Coronary artery (tissue), 2 donors: ENCODE measurements around the gene PI16.

Experiments
- DNase-seq: peaks from one replicate; pipeline ENCODE4 v3.0.0-alpha.2; 2017; ENCODE audit warnings: low spot score
- H3K27ac ChIP-seq, 2 donors: fragments of 200-600 bp; sonication (generic); one replicate each; pipeline ENCODE4 v1.5.1; 2016 to 2019
- H3K4me3 ChIP-seq: fragments of 200-600 bp; sonication (generic); 2 replicates; pipeline ENCODE4 v1.5.1; 2016; ENCODE audit warnings: mild to moderate bottlenecking, moderate library complexity
- TF ChIP-seq, protein P1 (sequence below): fragments of 200-600 bp; sonication (generic); IDR thresholded peaks from one replicate; pipeline ENCODE4 v1.5.1; 2019; ENCODE audit warnings: antibody characterized with exemption

Gene PI16

DNA sequence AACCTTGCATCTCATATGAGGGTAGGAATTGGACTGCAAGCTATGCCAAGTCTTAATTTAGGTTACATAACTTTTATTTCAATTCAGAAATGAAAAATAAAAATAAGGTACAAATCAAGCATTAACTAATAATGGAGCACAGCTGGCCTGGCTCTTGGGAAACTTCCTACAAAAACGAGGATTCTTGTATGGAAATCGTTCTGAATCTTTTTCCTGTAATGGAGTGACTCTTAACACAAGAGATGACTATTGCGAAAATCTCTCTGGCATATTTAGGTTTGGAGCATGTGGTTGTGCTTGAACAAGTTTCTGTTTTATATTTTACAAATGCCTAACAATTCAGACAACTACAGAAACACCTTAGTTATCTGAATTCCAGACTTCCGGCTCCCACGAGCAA, 34.0 kb upstream of the PI16 start:
- H3K4me3 ChIP-seq = no peak overlapping the region
- TF ChIP-seq, protein P1, sequence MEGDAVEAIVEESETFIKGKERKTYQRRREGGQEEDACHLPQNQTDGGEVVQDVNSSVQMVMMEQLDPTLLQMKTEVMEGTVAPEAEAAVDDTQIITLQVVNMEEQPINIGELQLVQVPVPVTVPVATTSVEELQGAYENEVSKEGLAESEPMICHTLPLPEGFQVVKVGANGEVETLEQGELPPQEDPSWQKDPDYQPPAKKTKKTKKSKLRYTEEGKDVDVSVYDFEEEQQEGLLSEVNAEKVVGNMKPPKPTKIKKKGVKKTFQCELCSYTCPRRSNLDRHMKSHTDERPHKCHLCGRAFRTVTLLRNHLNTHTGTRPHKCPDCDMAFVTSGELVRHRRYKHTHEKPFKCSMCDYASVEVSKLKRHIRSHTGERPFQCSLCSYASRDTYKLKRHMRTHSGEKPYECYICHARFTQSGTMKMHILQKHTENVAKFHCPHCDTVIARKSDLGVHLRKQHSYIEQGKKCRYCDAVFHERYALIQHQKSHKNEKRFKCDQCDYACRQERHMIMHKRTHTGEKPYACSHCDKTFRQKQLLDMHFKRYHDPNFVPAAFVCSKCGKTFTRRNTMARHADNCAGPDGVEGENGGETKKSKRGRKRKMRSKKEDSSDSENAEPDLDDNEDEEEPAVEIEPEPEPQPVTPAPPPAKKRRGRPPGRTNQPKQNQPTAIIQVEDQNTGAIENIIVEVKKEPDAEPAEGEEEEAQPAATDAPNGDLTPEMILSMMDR = no peak
- no peak for DNase-seq
- H3K27ac ChIP-seq = no peak overlapping the region

DNA sequence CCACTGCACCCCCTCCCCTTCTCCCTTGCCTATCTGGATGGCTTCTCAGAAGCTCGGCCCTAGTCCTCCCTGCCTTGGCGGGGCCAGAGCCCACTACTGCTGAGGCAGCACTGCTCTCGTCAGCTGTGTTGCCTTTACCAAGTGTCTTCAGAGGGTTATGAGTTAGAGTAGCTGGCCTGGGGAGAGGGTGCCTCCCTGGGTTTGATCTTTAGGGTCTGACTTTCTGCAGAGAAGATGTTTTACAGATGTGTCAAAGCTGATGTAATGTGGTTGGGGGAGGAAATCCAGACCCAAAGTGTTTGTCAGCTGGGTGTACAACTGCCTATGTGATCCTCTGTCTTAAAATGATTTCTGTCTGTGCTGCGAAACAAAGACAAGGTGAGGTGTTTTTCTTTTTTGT, 30.4 kb upstream of the PI16 start:
- TF ChIP-seq, protein P1 = no peak
- no peak overlapping the region for H3K27ac ChIP-seq
- no peak overlapping the region for H3K4me3 ChIP-seq
- no peak for DNase-seq

DNA sequence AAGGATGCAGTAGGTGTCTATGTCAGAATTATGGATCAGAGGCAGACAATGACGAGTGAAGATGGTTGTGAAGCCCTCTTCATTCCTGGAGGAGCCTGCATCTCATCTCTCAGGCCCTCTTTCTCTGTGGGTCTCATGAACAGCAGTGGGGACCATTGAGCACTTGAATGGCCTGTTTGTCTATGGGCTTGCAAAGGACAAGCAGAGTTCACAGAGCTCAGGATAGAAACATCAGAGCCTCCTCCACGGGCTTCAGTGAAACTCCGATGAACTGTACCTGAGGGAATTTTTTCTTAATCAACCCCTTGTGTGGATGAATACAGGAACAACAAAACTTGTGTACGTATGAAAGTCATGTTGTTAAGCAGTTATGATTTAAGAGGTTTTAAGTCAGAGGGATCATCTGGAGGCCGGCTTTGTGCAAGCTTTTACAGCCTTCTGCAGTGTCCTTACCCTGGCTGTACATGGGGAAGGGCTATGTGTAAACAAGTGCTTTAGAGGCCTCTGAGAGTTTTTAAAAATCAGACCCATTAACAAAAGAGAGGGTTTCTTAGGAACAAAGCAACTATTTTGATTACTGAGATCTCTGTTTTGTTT, 29.7 kb upstream of the PI16 start:
- no peak for DNase-seq
- no peak overlapping the region for H3K4me3 ChIP-seq
- H3K27ac ChIP-seq = no peak overlapping the region
- TF ChIP-seq, protein P1 = no peak

DNA sequence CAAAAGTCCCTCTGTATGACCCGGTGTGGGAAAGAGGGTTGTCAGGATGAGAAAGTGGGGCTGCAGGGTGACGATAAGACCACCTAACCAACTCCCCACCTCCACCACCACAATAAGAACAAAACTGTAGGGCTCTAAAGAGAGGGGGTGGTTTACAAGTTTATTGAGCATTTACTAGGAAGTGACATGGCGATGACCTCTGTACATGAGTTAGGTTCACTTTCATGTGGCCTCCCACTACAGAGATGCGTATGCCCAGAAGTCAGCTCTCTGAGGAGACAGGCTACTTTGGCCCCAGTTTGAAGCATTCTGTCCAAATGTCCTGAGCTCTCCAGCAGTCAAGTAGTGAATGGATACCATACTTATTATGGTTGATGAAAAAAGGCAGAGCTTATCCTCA, 28.7 kb upstream of the PI16 start:
- DNase-seq = no peak
- H3K27ac ChIP-seq = no peak overlapping the region

DNA sequence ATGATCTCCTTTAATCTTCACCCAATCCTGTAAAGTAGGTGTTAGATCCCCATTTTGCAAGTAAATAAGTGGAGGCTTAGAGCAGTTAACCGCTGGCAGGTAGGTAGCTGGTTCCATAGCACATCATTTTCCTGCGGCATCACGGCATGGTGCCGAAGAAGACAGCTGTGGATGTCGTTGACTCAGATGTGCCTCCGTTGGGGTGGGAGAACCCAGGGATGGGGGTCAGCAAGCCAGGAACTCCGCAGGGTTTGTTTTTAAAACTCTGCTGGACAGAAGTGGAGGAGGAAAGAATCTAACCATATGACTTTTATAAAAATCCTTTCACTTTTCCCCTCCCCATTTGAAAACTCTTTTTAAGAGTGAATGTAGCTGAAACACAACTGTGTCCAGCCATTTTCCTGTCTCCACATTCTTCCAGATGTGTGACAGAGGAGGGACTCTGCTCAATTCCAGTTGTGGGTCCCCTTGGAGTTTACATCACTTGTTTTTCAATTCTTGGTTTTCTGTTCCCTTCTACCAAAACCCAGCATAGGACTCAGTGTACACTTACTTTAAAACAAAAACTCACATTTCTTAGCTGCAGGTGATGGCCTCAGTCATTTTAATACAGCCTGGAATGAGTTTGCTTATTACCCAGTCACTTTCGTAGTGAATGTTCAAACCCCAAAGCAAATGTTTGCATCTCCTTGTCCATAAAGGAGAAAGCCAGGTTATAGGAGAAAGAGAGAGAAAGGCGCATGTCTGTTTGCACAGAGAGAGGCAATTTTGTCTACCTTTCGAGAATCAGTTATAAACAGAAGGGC, 27.6 kb upstream of the PI16 start:
- peak overlapping the region in 1 of 2 donors; percentile 3 for H3K27ac ChIP-seq
- TF ChIP-seq, protein P1 = no peak
- H3K4me3 ChIP-seq = no peak overlapping the region
- DNase-seq = no peak

More for the DNA sequence above, 28.7 kb upstream of the PI16 start:
- no peak overlapping the region for H3K4me3 ChIP-seq
- TF ChIP-seq, protein P1 = no peak

DNA sequence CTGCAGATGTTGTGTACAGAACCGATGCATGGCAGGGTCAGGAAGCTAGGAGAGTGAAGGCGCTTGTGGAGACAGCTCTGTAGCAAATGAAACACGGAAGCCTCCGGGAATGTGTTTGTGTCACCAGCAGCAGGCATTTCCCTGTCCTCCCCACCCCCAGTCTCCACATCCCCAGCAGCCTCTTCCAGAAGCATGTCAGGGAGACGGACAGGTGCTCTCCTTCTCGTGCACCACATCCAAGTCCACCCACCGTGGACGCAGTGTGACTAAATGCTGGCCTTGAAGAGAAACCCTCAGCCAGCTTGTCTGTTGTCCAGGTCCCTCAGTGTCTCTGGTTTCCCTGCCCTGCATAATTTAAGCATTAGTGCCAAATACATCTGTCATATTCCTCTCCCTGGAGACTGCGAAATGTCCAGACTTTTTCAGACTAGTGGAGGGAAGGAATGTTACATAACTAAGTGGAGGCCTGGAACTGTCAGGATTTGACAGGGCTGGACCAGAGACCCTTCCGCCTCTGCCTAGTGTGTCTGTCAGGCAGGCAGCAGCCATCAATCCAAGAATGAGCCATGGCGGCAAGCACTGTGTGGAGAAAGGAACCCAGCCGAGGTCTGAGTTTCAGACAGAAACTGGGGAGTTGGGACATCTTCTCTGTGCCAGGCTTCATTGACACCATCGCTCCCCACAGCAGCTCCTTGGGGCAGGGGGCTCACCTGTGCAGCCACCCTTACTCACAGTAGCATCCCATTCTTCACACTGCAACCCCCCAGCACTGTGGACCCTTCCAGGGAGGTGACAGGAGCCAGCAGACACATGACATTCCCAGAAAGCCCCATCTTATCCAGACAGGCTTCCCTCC, 26.6 kb upstream of the PI16 start:
- TF ChIP-seq, protein P1 = no peak
- peak overlapping the region; percentile 0 to 50 for H3K27ac ChIP-seq
- no peak overlapping the region for H3K4me3 ChIP-seq
- DNase-seq = no peak
